OCI-LY3 (cell line): ENCODE measurements around the gene FTO.

Source experiments
- H2AFZ ChIP-seq: fragments of 200-600, 300-600 bp; shearing (Covaris generic); 2 replicates; pipeline ENCODE4 v1.6.0; 2014; ENCODE audit warnings: antibody characterized with exemption, low read depth, low read length
- H3K27ac ChIP-seq: fragments of 200-600, 300-600 bp; sonication (generic); 2 replicates; pipeline ENCODE4 v1.5.1; 2014; ENCODE audit warnings: mild to moderate bottlenecking, low read length, moderate library complexity, mixed read lengths
- H3K27me3 ChIP-seq: fragments of 200-600, 300-600 bp; sonication (generic); 2 replicates; pipeline ENCODE4 v1.6.1; 2014; ENCODE audit warnings: low read depth, low read length, mixed read lengths
- H3K36me3 ChIP-seq: fragments of 200-600, 300-600 bp; sonication (generic); replicated peaks from 2 replicates; pipeline ENCODE3; 2014; ENCODE audit warnings: low read depth, low read length, mixed read lengths
- H3K4me1 ChIP-seq: fragments of 300-600, 200-600 bp; sonication (generic); 2 replicates; pipeline ENCODE4 v1.6.1; 2014; ENCODE audit warnings: low read length, mixed read lengths
- H3K4me2 ChIP-seq: fragments of 200-600, 300-600 bp; sonication (generic); 2 replicates; pipeline ENCODE4 v1.6.1; 2014; ENCODE audit warnings: low read length, mixed read lengths
- H3K4me3 ChIP-seq: fragments of 300-600, 200-600 bp; sonication (generic); 2 replicates; pipeline ENCODE4 v1.5.1; 2014; ENCODE audit warnings: antibody characterized with exemption, mild to moderate bottlenecking, low read length, moderate library complexity
- H3K79me2 ChIP-seq: fragments of 300-600, 200-600 bp; shearing (Covaris generic); 2 replicates; pipeline ENCODE4 v1.6.1; 2014; ENCODE audit warnings: mild to moderate bottlenecking, low read length, mixed read lengths
- H3K9ac ChIP-seq: fragments of 300-600, 200-600 bp; shearing (Covaris generic); 2 replicates; pipeline ENCODE4 v1.6.0; 2014; ENCODE audit warnings: mild to moderate bottlenecking, low read length, moderate library complexity
- H3K9me3 ChIP-seq: fragments of 200-600, 300-600 bp; shearing (Covaris generic); 2 replicates; pipeline ENCODE4 v1.6.1; 2014; ENCODE audit warnings: low read length, mixed read lengths; ENCODE audit not compliant: insufficient read depth
- H4K20me1 ChIP-seq: fragments of 200-600, 300-600 bp; sonication (generic); 2 replicates; pipeline ENCODE4 v1.6.1; 2016; ENCODE audit warnings: low read length, mixed read lengths; ENCODE audit not compliant: insufficient read depth
- EZH2phosphoT487 ChIP-seq: fragments of 200-600 bp; shearing (Covaris generic); IDR thresholded peaks from 2 replicates; pipeline ENCODE4 v1.6.1; 2018; ENCODE audit warnings: antibody characterized with exemption, mixed run types, low read depth
- TF ChIP-seq, protein P1 (sequence below): fragments of 200-600, 300-600 bp; sonication (generic); IDR thresholded peaks from 2 replicates; pipeline ENCODE4 v1.5.1; 2014; ENCODE audit warnings: antibody characterized with exemption, low read length, low read depth

Gene FTO

DNA sequence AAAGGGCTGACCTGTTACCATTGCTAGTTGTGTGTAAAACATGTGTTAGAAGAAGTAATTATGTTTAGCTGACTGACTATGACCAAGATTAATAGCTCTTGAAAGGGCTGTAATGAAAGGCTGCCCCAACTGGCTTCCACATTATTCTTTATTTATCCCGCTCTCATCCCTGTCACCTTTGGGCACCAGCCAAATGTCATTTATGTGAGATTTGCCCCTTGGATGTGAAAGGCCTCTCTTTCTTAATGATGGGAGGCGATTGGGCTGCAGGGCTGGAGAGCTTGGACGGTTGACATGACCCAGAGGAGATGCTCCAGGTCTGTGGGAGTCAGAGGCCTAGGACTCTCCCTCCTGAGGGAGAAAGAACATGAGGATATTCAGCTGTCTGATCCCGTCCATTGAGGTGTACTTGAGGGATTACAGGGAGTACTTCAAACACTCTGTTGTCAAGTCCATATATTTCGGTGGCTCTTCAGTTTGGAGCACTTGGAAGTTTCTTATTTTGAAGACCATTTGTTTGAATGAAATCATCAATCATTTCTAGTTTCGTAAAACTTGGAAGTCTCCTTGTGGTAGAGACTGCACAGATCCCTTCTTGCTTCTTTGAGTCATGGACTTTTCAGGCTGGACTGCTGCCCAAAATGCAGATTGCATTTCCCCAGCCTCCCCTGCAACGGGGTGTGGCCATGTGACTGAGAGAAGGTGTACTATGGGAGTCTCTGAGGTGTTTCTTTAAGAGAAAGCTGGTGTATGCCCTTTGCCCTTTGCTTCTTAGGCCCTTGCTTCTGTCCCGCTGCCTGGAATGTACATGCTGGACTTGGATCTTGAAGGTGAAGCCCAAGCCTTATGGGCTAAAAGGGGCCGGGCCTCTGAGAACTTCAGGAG is 51.3 kb downstream of the FTO start:
- H3K27me3 ChIP-seq, result no peaks in the 10 kb centered on the region
- no peak overlapping the region for H3K4me3 ChIP-seq
- H3K4me1 ChIP-seq, result no peaks in the 10 kb centered on the region
- H4K20me1 ChIP-seq, result peaks cover 9% of the 10 kb centered on the region
- H3K9me3 ChIP-seq, result no peaks in the 10 kb centered on the region
- TF ChIP-seq, protein P1, sequence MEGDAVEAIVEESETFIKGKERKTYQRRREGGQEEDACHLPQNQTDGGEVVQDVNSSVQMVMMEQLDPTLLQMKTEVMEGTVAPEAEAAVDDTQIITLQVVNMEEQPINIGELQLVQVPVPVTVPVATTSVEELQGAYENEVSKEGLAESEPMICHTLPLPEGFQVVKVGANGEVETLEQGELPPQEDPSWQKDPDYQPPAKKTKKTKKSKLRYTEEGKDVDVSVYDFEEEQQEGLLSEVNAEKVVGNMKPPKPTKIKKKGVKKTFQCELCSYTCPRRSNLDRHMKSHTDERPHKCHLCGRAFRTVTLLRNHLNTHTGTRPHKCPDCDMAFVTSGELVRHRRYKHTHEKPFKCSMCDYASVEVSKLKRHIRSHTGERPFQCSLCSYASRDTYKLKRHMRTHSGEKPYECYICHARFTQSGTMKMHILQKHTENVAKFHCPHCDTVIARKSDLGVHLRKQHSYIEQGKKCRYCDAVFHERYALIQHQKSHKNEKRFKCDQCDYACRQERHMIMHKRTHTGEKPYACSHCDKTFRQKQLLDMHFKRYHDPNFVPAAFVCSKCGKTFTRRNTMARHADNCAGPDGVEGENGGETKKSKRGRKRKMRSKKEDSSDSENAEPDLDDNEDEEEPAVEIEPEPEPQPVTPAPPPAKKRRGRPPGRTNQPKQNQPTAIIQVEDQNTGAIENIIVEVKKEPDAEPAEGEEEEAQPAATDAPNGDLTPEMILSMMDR, result no peak
- TF ChIP-seq EZH2phosphoT487, result no peak
- no peak overlapping the region for H3K9ac ChIP-seq
- no peak overlapping the region for H3K27ac ChIP-seq
- H2AFZ ChIP-seq, result no peak overlapping the region
- no peak overlapping the region for H3K4me2 ChIP-seq
- no peaks in the 10 kb centered on the region for H3K36me3 ChIP-seq
- H3K79me2 ChIP-seq, result peaks cover 6% of the 10 kb centered on the region; the same call in 1 of the 2 replicates

DNA sequence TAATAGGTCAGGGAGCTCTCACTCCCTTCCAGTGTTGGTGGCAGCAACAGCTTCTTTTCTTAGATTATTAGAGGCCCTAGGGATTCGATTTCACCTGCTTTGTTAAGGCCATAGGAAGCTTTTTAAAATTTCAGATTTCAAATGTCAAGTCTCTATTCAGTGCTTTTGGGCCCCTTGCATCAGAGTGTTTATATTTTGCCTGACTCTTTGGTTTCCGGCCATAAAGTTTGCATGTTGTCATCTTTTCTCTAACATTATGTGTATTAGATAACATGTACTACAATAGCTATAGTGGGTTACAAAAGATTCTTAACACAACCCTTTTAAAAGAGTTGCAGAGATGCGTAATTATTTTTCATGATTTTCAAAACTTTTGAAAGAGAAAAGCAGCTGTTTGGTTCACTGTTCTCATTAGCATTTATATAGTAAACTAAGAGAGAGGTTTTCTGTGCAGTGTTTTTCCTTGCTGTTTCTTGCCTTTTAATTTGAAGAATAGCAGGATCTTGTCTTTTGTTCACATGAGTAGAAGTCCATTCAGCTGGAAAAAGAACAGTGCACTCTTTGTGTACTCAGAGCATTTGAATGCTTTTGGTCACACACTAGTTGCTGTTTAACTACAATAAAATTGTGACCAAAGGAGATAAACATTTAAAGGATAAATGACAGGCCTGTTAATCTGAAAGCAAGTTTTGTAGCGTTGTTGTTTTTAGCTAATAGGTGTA is 52.5 kb downstream of the FTO start:
- TF ChIP-seq, protein P1, result no peak
- no peak for TF ChIP-seq EZH2phosphoT487
- H2AFZ ChIP-seq, result no peak overlapping the region
- H3K9ac ChIP-seq, result no peak overlapping the region
- H3K36me3 ChIP-seq, result no peaks in the 10 kb centered on the region
- no peaks in the 10 kb centered on the region for H3K9me3 ChIP-seq
- no peak overlapping the region for H3K4me3 ChIP-seq
- no peaks in the 10 kb centered on the region for H3K27me3 ChIP-seq
- peaks cover 6% of the 10 kb centered on the region; the same call in 1 of the 2 replicates for H3K79me2 ChIP-seq
- H3K27ac ChIP-seq, result no peak overlapping the region
- H3K4me2 ChIP-seq, result no peak overlapping the region
- peaks cover 9% of the 10 kb centered on the region for H4K20me1 ChIP-seq
- no peaks in the 10 kb centered on the region for H3K4me1 ChIP-seq

DNA sequence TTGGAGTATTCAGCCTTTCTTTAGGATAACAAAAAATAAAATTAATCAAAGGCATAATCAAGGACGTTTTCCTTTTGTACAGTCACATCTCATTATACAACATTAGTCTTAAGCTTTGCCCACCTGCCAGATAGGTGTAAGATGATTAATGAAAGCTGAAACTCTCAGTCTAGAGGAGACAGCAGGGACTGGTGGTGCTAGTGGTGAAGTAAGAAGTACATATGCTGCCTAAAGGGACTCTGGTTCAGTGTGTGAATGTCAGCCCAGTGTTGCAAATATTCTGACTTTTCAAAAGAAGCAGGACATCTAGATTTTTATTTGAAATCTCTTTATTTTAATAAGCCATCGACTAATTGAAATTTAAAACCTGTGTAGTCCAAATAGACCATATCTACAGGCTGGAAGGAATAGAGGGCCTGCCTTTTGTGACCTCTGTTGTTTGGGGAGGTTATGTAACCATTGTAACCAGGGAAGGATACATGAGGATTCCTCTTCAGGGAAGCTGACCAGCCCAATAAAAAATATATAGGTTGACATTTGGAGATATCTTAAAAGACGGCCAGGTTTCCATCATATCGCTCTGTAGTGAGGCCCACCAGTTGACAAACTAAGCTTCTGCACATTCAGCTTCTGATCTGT is 54.1 kb downstream of the FTO start:
- H3K4me1 ChIP-seq, result no peaks in the 10 kb centered on the region
- no peaks in the 10 kb centered on the region for H3K9me3 ChIP-seq
- H3K36me3 ChIP-seq, result no peaks in the 10 kb centered on the region
- H3K79me2 ChIP-seq, result peaks cover 9% of the 10 kb centered on the region; the same call in 1 of the 2 replicates
- no peak overlapping the region for H3K27ac ChIP-seq
- H3K27me3 ChIP-seq, result no peaks in the 10 kb centered on the region
- H3K4me2 ChIP-seq, result no peak overlapping the region
- peaks cover 9% of the 10 kb centered on the region for H4K20me1 ChIP-seq
- TF ChIP-seq EZH2phosphoT487, result no peak
- TF ChIP-seq, protein P1, result no peak
- no peak overlapping the region for H3K4me3 ChIP-seq
- no peak overlapping the region for H3K9ac ChIP-seq
- no peak overlapping the region for H2AFZ ChIP-seq
